ENCODE data around the gene USP6.

DNA sequence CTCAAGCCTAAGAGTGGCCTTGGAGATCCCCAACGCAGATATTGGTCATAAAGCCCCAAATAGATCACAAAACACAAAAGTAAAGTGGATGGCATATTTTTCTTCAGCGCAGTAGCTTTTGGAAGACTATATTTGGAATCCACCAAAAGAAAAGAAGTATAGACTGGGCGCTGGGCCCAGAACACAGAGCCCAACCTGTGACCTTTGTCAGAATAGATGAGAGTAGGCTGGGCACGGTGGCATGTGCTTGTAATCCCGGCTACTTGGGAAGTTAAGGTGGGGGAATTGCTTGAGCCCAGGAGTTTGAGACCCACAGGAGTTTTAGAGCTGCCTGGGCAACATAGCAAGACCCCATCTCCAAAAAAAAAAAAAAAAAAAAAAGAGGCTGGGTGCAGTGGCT, 104.2 kb downstream of the USP6 start:
- TF ChIP-seq, protein P1, sequence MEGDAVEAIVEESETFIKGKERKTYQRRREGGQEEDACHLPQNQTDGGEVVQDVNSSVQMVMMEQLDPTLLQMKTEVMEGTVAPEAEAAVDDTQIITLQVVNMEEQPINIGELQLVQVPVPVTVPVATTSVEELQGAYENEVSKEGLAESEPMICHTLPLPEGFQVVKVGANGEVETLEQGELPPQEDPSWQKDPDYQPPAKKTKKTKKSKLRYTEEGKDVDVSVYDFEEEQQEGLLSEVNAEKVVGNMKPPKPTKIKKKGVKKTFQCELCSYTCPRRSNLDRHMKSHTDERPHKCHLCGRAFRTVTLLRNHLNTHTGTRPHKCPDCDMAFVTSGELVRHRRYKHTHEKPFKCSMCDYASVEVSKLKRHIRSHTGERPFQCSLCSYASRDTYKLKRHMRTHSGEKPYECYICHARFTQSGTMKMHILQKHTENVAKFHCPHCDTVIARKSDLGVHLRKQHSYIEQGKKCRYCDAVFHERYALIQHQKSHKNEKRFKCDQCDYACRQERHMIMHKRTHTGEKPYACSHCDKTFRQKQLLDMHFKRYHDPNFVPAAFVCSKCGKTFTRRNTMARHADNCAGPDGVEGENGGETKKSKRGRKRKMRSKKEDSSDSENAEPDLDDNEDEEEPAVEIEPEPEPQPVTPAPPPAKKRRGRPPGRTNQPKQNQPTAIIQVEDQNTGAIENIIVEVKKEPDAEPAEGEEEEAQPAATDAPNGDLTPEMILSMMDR (IDR thresholded peaks at IDR 0.05; ENCODE audit: low read depth, low read length, missing input control): no peak
- TF ChIP-seq, protein P2, sequence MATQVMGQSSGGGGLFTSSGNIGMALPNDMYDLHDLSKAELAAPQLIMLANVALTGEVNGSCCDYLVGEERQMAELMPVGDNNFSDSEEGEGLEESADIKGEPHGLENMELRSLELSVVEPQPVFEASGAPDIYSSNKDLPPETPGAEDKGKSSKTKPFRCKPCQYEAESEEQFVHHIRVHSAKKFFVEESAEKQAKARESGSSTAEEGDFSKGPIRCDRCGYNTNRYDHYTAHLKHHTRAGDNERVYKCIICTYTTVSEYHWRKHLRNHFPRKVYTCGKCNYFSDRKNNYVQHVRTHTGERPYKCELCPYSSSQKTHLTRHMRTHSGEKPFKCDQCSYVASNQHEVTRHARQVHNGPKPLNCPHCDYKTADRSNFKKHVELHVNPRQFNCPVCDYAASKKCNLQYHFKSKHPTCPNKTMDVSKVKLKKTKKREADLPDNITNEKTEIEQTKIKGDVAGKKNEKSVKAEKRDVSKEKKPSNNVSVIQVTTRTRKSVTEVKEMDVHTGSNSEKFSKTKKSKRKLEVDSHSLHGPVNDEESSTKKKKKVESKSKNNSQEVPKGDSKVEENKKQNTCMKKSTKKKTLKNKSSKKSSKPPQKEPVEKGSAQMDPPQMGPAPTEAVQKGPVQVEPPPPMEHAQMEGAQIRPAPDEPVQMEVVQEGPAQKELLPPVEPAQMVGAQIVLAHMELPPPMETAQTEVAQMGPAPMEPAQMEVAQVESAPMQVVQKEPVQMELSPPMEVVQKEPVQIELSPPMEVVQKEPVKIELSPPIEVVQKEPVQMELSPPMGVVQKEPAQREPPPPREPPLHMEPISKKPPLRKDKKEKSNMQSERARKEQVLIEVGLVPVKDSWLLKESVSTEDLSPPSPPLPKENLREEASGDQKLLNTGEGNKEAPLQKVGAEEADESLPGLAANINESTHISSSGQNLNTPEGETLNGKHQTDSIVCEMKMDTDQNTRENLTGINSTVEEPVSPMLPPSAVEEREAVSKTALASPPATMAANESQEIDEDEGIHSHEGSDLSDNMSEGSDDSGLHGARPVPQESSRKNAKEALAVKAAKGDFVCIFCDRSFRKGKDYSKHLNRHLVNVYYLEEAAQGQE (IDR thresholded peaks at IDR 0.05): no peak
- TF ChIP-seq RAD21 (IDR thresholded peaks at IDR 0.05) (no peak), GABPA (IDR thresholded peaks at IDR 0.05 in 1 of 2, conservative IDR thresholded peaks at IDR 0.05 in 1 of 2) (no peak), YY1 (IDR thresholded peaks at IDR 0.05) (no peak), HNF4G (IDR thresholded peaks at IDR 0.05) (no peak), TAF1 (conservative IDR thresholded peaks at IDR 0.05) (no peak), JUND (IDR thresholded peaks at IDR 0.05) (no peak), FOXA1 (IDR thresholded peaks at IDR 0.05) (no peak), EGR1 (IDR thresholded peaks at IDR 0.05; ENCODE audit: low read depth in 2 of 2) (no peak), NR2F2 (IDR thresholded peaks at IDR 0.05) (no peak)
- TF ChIP-seq, protein P3, sequence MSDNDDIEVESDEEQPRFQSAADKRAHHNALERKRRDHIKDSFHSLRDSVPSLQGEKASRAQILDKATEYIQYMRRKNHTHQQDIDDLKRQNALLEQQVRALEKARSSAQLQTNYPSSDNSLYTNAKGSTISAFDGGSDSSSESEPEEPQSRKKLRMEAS (IDR thresholded peaks at IDR 0.05): no peak
